ENCODE data around the gene SSC5D.
A peak's percentile ranks its signal among the peaks of the same experiment; 100 is the strongest.

The SSC5D gene

DNA sequence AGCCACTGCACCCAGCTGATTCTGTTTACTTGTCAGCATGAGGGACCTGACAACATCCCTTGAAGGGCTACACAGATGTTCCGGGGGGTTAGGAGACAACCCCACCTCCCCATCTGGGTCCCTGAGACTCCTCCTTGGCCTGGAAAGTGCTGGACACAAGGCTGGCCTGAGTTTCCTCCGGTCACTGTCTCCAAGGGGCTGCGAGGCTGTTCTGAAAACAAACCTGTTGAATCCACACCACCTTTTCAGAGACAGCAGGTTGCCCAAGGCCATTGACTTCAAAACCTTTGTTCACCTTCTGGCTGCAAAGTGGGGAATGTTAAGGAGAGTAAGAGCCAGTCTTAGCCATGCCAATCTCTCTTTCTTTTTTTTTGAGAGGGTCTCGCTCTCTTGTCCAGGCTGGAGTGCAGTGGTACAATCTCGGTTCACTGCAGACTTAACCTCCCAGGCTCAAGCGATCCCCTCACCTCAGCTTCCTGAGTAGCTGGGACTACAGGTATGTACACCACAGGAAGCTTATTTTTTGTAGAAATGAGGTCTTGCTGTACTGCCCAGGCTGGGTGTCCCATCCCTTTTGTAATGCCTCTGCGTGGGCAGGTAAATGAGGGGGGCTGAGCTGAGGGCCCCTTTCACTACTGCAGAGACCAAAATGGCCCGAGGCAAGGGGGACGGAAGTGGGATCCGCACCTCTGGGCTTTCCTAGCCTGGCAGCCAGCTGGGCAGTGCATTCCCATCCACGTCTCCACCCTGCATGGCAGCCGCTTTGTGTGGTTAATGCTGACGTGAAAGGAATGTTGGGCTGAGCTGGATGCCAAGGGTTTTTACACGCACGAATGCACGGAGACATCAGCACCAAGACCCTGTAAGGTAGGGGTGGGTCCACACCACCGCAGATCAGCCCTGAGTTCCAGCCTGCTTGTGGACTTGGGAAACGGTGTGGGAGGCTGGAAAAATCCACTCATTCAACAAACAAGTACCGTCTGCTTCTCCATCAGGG lies 13.7 kb upstream of the SSC5D start:
- DNase-seq, result no peak

DNA sequence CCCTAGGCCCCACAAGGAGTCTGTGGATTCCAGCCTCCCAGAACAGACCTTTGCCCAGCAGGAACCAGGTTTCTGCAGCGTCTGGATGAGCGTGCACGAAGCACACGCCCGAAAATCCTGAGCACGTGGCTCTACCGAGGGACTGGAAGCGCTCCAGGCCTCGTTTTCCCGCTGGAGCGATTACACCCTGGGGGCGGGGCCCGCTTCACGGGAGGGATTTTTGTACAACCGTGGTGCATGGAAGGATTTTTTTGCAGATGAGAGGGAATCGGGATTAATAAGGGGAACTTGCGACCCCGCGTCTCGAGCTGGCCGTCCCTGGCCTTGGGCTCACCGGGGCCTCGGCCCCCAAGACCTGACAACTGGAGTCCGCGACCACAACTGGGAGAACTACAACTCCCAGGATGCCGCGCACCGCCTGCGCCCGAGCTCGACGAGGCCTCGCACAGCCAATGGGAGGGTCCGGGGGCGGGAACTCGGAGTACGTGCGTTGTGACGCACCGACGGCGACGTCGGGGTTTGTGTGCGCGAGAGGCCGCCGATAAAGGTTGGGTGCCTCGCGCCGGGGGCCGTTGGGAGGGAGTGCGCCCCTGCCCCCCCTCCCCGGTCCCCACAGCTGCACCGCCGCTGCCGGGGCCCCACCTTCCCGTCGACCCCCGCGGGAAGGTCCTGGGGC lies 12.0 kb upstream of the SSC5D start, which contains the start of gene ZNF628:
ZNF628 (plus strand) TSS at position 518 of the 676 bp plus-strand sequence. CDS start 3,294 bp downstream, outside the sequence.
- DNase-seq, result peak; percentile 97

DNA sequence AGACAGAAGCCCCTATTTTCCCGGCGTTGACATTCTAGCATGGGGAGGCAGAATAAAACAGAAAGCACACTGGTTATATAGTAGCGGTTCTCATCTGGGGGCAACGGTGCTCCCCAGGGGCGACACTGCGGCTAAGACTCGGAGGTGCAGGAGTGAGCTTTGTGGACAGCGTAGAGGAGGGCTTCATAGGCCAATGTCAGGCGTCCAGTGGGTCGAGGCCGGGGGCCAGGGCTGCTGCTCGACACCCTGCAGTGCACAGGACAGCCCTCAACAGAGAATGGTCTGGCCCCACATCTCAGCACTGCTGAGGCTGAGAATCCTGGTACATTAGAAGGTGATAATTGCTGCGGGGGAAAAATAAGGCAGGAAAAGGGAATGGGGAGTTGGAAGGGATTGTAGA lies 10.3 kb upstream of the SSC5D start:
- no peak for DNase-seq

DNA sequence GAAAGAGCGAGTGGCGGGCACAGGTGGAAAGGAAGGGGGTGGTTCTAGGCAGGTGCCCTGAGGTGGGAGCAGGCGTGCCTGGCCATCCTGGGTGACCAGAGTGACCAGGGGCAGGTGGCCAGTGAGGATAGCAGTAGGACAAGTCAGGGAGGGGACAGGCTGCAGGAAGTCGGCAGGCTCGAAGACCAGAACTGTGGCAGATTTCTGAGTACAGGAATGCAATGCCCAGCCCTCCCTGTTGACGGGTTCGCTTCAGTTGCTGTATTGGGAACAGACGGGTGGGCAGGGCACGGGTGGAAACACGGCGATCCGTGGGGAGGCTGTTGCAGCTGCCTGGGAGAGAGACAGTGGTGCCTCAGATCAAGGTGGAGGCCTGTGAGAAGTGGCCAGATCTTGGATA lies 9.9 kb upstream of the SSC5D start:
- no peak for DNase-seq

DNA sequence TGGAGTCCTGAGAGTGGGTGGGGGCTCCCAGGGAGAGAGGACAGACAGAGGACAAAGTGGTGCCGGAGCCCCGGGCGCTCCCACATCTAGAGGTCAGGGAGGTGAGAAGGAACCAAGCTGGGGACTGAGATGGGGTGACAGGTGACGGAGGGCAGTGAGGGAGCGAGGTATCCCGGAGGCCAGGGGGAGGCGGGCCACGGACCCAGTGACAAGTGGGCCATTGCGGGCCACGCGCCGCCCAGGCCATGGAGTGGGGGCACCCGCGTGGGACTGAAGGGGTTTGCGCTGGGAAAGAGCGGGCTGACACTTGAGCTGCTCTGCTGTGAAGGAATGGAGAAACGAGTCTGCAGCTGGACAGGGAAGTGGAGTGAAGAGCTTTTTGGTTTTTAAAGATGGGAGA lies 9.2 kb upstream of the SSC5D start:
- no peak for DNase-seq

DNA sequence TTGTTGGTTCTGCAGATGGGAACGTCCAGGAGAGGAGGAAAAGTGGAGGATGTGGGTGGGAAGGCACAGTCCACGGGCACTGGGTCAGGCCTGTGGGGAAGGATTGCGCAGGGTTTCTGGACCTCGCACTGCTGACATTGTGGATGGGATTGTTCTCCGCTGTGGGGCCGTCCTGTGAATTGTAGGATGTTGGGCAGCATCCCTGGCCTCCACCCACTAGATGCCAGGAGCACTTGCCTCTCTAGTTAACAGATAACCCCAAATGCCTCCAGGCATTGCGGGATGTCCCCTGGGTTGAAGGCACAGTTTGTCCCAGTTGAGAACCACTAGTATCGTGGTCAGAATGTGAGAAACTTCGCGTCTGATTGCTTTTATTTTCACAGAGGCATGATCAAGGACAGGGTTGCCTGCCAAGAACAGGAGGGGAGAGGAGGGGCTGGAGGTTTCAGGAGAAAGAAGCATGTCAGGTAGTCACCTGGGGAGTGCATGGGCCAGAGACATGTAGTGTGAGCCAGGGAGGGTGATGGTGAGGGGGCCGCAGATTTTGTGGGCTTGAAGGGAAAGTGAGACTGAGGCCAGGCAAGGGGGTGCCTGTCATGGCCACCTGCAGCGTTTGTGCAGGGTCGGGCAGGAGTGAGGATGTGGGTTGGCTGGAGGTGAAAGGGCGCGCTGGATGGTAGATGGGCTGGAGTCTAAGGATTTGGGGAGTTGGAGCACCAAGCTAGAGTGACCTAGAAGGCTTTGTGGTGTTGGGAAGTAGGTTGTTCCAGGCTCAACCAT lies 8.6 kb upstream of the SSC5D start:
- DNase-seq, result no peak

DNA sequence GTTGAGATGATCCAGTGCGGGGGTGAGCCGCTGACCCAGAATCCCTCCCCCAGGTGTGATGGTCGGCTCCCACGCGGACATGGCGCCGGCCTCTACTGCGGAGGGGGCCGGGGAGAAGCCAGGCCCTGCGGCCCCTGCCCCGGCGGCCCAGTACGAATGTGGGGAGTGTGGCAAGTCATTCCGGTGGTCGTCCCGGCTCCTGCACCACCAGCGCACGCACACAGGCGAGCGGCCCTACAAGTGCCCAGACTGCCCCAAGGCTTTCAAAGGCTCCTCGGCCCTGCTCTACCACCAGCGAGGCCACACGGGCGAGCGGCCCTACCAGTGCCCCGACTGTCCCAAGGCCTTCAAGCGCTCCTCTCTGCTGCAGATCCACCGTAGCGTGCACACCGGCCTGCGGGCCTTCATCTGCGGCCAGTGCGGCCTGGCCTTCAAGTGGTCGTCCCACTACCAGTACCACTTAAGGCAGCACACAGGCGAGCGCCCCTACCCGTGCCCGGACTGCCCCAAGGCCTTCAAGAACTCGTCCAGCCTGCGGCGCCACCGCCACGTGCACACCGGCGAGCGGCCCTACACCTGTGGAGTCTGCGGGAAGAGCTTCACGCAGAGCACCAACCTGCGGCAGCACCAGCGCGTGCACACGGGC lies 7.0 kb upstream of the SSC5D start:
- DNase-seq, result no peak

DNA sequence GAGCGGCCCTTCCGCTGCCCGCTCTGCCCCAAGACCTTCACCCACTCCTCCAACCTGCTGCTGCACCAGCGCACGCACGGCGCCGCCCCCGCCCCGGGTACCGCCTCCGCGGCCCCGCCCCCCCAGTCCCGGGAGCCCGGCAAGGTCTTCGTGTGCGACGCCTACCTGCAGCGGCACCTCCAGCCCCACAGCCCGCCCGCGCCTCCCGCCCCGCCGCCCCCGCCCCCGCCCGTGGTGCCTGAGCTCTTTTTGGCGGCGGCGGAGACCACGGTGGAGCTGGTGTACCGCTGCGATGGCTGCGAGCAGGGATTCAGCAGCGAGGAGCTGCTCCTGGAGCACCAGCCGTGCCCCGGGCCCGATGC lies 6.5 kb upstream of the SSC5D start:
- no peak for DNase-seq

DNA sequence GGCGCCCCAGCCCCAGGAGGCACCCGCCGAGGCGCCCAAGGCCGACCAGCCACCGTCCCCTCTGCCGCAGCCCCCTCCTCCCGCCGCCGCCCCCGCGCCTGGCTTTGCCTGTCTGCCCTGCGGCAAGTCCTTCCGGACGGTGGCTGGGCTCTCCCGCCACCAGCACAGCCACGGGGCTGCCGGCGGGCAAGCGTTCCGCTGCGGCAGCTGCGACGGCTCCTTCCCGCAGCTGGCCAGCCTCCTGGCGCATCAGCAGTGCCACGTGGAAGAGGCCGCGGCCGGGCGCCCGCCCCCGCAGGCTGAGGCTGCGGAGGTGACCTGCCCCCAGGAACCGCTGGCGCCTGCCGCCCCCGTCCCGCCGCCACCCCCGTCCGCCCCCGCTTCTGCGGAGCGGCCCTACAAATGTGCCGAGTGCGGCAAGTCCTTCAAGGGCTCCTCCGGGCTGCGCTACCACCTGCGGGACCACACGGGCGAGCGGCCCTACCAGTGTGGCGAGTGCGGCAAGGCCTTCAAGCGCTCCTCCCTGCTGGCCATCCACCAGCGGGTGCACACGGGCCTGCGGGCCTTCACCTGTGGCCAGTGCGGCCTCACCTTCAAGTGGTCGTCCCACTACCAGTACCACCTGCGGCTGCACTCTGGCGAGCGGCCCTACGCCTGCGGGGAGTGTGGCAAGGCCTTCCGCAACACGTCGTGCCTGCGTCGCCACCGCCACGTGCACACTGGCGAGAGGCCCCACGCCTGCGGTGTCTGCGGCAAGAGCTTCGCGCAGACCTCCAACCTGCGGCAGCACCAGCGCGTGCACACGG lies 5.9 kb upstream of the SSC5D start:
- no peak for DNase-seq

DNA sequence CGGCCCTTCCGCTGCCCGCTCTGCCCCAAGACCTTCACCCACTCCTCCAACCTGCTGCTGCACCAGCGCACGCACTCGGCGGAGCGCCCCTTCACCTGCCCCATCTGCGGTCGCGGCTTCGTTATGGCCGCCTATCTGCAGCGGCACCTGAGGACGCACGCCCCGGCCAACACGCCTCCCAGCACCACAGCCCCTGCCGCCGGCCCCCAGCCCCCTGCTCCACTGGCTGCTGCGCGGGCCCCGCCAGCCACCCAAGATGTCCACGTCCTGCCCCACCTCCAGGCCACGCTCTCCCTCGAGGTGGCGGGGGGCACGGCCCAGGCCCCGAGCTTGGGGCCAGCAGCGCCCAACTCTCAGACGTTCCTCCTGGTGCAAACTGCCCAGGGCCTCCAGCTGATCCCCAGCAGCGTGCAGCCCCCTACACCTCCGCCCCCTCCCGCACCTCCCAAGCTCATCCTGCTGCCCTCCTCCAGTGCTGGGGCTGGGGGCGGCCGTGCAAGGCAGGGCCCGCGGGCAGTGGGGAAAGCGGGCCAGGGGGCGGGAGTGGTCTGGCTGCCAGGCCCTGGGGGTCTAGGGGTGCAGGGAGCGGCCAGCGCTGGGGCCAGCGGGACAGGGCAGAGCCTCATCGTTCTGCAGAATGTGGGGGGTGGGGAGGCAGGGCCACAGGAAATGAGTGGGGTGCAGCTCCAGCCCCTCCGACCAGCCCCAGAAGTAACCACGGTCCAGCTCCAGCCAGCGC lies 5.1 kb upstream of the SSC5D start:
- DNase-seq, result no peak

DNA sequence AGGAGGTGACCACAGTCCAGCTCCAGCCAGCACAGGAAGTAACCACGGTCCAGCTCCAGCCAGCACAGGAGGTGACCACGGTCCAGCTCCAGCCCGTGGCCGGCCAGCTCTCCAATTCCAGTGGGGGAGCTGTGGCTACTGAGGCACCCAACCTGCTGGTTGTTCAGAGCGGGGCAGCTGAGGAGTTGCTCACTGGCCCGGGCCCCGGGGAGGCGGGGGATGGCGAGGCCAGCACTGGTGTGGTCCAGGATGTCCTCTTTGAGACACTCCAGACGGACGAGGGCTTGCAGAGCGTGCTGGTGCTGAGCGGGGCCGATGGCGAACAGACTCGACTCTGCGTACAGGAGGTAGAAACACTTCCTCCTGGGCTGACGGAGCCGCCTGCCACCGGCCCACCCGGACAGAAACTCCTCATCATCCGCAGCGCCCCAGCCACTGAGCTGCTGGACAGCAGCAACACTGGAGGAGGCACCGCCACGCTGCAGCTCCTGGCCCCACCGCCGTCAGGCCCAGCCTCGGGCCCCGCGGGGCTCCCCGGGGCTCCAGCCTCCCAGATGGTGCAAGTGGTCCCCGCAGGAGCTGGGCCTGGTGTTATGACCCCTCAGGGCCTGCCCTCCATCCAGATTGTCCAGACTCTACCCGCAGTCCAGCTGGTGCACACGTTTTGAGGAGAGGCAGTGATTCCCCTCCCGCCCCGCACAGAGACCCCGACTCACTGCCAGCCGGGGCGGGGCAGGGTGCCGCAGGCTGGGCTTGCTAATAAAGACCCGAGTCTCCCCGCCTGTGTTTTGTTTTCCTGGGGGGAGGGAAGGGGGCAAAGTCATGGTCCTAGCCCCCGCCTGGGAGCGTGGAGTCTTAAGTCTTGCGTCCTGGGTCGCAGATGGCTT lies 4.3 kb upstream of the SSC5D start:
- no peak for DNase-seq

DNA sequence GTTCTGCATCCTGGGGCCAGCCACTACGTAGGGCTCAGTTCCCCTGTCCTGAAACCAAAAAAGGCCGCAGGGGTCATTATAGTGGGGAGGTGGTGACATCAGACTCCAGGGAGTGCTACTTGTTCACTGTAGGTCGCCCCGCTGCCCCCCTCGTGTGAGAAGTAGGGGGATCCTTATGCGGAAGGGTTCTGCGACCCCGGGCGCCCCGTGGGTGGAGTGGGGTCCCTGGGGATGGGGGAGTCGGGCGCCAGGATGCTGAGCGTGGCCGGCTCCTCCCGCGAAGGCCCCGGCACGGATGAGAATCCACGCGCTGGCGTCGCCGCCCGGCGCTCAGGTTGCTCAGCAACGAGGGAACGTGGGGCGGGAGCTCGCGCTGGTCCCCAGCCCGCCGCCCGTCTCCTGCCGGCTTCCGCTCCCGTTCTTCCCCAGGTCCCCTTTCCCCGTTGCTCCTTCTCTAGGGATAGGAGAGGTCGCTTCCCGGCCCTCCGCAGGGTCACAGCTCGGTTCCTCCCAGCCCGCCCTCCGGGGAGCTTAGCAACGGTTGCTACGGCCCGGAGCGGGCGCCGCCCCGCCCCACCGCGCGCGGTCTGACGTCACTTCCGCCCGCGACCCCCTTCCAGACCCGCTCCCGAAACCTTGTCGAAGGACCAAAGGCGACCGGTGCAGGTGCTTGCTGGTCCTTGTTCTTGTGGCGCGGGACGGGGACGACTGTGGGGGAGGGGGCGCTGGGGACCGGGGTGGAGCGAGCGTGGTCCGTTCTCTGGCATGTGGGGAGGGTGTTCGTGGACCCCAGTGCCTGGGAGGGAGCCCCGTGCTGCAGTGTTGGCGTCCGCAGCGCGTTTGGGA lies 3.4 kb upstream of the SSC5D start, which contains the start of gene NAT14:
NAT14 (plus strand) TSS at position 596 of the 846 bp plus-strand sequence. CDS start 521 bp downstream, outside the sequence.
- DNase-seq, result peak; percentile 72

DNA sequence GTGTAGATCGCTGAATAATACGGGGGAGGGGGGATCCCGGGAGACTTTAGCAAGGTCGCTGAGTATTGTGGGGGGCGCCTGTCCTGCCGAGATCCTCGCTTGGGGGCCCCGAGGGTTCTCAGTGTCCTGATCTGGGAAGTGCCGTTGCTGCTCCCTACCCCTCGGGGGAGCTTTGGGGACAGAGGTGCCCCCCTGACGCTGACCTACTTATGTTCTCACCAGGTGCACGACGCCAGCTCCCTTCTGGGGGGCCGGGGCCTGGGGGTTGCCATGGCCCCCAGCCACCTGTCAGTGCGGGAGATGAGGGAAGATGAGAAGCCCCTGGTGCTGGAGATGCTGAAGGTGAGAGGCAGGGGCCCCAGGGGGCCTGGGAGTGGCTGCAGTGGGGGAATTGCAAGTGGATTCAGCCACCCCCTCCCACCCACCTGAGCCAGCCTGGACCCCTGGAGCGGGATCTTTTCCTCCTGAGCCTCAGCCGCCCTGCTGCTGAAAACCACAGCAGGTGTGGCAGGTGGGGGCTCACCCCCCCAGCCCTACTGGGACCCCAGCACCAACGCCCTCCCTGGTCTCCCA lies 2.7 kb upstream of the SSC5D start:
- no peak for DNase-seq

DNA sequence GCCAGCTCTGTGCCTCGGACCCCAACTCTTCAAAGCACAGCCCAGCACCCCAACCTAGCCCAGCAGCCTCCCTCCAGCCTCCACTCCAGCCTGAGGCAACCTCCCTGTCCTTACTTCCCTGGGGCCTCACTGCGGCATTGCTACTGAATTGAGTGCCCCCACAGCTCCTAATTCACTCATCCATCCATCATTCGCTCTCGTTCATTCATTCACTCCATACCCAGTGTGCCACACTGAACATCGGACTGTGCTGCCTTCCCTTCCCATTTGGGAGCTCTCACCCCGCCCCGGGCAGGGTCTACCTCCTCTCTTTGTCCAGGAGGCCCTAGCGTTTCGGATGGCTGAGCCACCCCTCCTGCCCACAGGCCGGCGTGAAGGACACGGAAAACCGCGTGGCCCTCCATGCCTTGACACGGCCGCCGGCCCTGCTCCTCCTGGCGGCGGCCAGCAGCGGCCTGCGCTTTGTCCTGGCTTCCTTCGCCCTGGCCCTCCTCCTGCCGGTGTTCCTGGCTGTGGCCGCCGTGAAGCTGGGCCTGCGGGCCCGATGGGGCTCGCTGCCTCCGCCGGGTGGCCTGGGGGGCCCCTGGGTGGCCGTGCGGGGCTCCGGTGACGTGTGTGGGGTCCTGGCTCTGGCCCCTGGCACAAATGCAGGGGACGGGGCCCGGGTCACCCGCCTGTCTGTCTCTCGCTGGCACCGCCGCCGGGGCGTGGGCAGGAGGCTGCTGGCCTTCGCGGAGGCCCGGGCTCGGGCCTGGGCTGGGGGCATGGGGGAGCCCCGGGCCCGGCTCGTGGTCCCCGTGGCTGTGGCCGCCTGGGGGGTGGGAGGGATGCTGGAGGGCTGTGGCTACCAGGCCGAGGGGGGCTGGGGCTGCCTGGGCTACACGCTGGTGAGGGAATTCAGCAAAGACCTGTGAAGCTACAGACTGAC lies 1.9 kb upstream of the SSC5D start:
- no peak for DNase-seq

DNA sequence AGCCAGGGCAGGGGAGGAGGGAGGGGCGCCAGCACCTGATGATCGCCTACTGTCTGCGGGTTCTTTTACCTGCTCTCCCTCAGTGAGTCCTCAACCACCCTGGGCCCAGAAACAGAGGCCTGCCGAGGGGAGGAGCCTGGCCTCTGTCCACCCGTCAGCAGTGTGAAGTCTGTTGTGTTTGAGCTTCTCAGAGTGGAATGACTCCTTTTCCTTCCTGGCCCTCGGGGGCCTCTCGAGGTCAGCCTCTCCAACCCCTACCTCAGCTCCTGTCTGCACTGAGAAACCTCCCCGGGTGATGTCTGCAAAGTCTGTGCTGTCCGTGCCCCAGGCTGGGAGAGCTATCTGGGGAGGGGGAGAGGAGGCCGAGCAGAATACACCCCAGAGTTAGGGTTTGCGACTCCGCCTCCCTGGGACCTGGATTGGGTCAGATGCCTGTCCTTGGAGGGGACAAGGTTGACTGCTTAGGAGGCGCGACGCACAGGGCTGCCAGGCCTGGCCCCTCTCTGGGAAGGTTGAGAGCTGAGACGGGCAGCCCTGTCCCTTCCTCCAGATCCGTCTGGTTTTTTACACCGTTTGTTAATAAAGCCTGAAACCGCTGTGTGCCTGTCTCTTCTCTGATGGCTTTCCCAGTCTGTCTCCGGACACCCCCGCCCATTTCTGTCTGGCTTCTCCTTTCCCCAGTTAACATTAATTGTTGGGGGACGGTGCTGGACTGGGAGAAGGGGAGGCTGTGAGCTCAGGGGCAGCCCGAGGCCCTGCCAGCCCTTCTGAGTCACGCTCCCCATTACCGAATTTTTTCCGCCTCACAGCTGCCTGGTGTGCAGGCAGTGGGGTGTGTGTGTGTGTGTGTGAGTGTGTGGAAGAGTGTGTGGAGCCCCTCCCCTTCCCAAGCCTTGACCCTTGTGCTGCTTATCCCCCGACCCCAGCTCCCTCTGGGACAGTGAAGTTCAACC lies 989 bp upstream of the SSC5D start:
- DNase-seq, result no peak
